HCT116 (cell line): ENCODE measurements around the gene ICAM2.

Source experiments
- CEBPB ChIP-seq: IDR thresholded peaks from 2 replicates; pipeline ENCODE4 v1.6.1; 2012; ENCODE audit warnings: low read depth
- ELF1 ChIP-seq: IDR thresholded peaks from 2 replicates; pipeline ENCODE4 v1.6.1; 2012; ENCODE audit warnings: low read depth, borderline replicate concordance
- EZH2 ChIP-seq: fragments of 200-600 bp; sonication (generic); IDR thresholded peaks from 2 replicates; pipeline ENCODE4 v1.6.1; 2017; ENCODE audit warnings: antibody characterized with exemption, mixed run types
- EZH2phosphoT487 ChIP-seq: fragments of 200-600 bp; IDR thresholded peaks from 2 replicates; pipeline ENCODE4 v1.6.1; 2018; ENCODE audit warnings: antibody characterized with exemption, borderline replicate concordance
- FOSL1 ChIP-seq: IDR thresholded peaks from 2 replicates; pipeline ENCODE4 v1.6.1; 2012; ENCODE audit warnings: low read depth
- POLR2A ChIP-seq: IDR thresholded peaks from 2 replicates; pipeline ENCODE4 v1.7.0; 2011; ENCODE audit warnings: borderline replicate concordance; ENCODE audit not compliant: insufficient read depth, insufficient read length; ENCODE audit errors: extremely low read depth
- POLR2AphosphoS5 ChIP-seq: IDR thresholded peaks from 2 replicates; pipeline ENCODE4 v1.6.1; 2011; ENCODE audit warnings: mild to moderate bottlenecking, low read depth, low read length, moderate library complexity
- RAD21 ChIP-seq: IDR thresholded peaks from 2 replicates; pipeline ENCODE4 v1.6.1; 2012; ENCODE audit warnings: low read depth, mild to moderate bottlenecking
- YY1 ChIP-seq: IDR thresholded peaks from 2 replicates; pipeline ENCODE4 v1.6.1; 2011; ENCODE audit warnings: low read length, low read depth, moderate library complexity, mild to moderate bottlenecking; ENCODE audit not compliant: insufficient replicate concordance; ENCODE audit errors: extremely low read depth
- ZBTB33 ChIP-seq: IDR thresholded peaks from 2 replicates; pipeline ENCODE4 v1.6.1; 2011; ENCODE audit warnings: mild to moderate bottlenecking, low read length, moderate library complexity; ENCODE audit not compliant: insufficient replicate concordance; ENCODE audit errors: extremely low read depth
- ZNF274 ChIP-seq: fragments of 200-500 bp; sonication (Bioruptor generic); IDR thresholded peaks from 2 replicates; pipeline ENCODE4 v1.6.1; 2014; ENCODE audit warnings: mild to moderate bottlenecking, low read depth, low read length, inconsistent platforms
- TF ChIP-seq, protein P1 (sequence below), 3 experiments: fragments of 200-600 bp in 1 of 3; sonication (generic) in 1 of 3; IDR thresholded peaks in 2 of 3; conservative IDR thresholded peaks in 1 of 3; 2 replicates each; pipeline ENCODE4 v1.5.1; 2012 to 2017; ENCODE audit warnings: low read depth in 2 of 3, low read length in 2 of 3, antibody characterized with exemption in 1 of 3, borderline replicate concordance in 1 of 3, control low read depth in 1 of 3, mild to moderate bottlenecking in 1 of 3, mixed read lengths in 1 of 3, mixed run types in 1 of 3, moderate library complexity in 1 of 3; ENCODE audit not compliant: insufficient read depth in 1 of 3

DNA sequence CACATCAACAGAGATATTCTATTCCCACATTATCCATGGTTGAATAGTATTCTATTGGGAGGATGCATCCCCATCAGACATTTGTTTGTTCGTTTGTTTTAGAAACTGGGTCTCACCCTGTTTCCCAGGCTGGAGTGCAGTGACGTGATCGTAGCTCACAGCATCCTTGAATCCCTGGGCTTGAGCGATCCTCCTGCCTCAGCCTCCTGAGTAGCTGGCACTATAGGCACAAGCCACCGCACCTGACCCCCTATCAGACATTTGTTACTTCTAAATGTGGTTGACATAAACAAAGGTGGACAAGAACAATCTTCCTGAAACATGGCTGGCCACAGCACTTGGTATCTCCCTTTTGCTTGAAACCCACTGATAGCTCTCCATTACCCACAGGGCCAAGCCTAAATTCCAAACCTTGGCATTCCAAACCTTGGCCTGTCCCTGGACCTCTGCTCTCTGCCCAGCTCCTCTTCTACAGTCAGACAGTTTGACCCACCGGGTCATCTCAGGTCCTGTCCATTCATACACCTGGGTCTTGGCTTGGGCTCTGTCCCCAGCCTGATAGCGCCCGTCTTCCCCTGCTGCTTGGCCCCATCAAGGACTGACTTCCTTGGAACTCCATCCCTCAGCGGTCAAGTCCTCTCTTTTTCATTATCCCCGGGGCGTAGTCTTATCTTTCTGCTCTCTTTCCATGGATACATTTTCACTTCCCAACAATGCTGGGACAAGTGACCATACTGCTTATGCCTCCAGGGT lies 23.8 kb downstream of the ICAM2 start:
- TF ChIP-seq, protein P1, sequence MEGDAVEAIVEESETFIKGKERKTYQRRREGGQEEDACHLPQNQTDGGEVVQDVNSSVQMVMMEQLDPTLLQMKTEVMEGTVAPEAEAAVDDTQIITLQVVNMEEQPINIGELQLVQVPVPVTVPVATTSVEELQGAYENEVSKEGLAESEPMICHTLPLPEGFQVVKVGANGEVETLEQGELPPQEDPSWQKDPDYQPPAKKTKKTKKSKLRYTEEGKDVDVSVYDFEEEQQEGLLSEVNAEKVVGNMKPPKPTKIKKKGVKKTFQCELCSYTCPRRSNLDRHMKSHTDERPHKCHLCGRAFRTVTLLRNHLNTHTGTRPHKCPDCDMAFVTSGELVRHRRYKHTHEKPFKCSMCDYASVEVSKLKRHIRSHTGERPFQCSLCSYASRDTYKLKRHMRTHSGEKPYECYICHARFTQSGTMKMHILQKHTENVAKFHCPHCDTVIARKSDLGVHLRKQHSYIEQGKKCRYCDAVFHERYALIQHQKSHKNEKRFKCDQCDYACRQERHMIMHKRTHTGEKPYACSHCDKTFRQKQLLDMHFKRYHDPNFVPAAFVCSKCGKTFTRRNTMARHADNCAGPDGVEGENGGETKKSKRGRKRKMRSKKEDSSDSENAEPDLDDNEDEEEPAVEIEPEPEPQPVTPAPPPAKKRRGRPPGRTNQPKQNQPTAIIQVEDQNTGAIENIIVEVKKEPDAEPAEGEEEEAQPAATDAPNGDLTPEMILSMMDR (IDR thresholded peaks at IDR 0.05 in 2 of 3, conservative IDR thresholded peaks at IDR 0.05 in 1 of 3; ENCODE audit: borderline replicate concordance in 1 of 3, insufficient read depth in 1 of 3, low read depth in 2 of 3, low read length in 2 of 3): no peak
- TF ChIP-seq EZH2 (no peak), ZNF274 (no peak), POLR2A (no peak), POLR2AphosphoS5 (no peak), YY1 (no peak), CEBPB (no peak), ELF1 (no peak), RAD21 (no peak), FOSL1 (no peak), ZBTB33 (no peak), EZH2phosphoT487 (no peak)
